ENCODE measurements around the gene ASB2. TPM values are rescaled to one million over a fixed set of nuclear protein-coding genes. Genes with fewer than 3 reads are reported as not detected.

The ASB2 gene
- total RNA-seq, 4 donors from 2014 or later, result 0.60 to 2.1 (median 1.8) TPM; not detected in 1

- Histone ChIP-seq H3K27me3 (peaks cover 0 to 18% of the 10 kb centered on the region in 2 donors), H3K4me3 (no peak overlapping the region), H3K9me3 (no peaks in the 10 kb centered on the region), H3K36me3 (no peaks in the 10 kb centered on the region), H3K4me1 (peaks cover 0 to 11% (median 3%) of the 10 kb centered on the region in 4 donors), H3K27ac (no peak overlapping the region)
- DNase-seq (ENCODE audit: low spot score in 2 of 2), result no peak
- TF ChIP-seq, protein P1, sequence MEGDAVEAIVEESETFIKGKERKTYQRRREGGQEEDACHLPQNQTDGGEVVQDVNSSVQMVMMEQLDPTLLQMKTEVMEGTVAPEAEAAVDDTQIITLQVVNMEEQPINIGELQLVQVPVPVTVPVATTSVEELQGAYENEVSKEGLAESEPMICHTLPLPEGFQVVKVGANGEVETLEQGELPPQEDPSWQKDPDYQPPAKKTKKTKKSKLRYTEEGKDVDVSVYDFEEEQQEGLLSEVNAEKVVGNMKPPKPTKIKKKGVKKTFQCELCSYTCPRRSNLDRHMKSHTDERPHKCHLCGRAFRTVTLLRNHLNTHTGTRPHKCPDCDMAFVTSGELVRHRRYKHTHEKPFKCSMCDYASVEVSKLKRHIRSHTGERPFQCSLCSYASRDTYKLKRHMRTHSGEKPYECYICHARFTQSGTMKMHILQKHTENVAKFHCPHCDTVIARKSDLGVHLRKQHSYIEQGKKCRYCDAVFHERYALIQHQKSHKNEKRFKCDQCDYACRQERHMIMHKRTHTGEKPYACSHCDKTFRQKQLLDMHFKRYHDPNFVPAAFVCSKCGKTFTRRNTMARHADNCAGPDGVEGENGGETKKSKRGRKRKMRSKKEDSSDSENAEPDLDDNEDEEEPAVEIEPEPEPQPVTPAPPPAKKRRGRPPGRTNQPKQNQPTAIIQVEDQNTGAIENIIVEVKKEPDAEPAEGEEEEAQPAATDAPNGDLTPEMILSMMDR (IDR thresholded peaks at IDR 0.05), result no peak
- TF ChIP-seq EP300 (IDR thresholded peaks at IDR 0.05) (no peak), POLR2A (IDR thresholded peaks at IDR 0.05) (no peak)
- WGBS, 2 donors, result 86% methylated on average over 6 of the region's 6 CpGs
Measured at GRCh38 chr14:93940437-93940836, 35.9 kb downstream of the ASB2 start.

DNA sequence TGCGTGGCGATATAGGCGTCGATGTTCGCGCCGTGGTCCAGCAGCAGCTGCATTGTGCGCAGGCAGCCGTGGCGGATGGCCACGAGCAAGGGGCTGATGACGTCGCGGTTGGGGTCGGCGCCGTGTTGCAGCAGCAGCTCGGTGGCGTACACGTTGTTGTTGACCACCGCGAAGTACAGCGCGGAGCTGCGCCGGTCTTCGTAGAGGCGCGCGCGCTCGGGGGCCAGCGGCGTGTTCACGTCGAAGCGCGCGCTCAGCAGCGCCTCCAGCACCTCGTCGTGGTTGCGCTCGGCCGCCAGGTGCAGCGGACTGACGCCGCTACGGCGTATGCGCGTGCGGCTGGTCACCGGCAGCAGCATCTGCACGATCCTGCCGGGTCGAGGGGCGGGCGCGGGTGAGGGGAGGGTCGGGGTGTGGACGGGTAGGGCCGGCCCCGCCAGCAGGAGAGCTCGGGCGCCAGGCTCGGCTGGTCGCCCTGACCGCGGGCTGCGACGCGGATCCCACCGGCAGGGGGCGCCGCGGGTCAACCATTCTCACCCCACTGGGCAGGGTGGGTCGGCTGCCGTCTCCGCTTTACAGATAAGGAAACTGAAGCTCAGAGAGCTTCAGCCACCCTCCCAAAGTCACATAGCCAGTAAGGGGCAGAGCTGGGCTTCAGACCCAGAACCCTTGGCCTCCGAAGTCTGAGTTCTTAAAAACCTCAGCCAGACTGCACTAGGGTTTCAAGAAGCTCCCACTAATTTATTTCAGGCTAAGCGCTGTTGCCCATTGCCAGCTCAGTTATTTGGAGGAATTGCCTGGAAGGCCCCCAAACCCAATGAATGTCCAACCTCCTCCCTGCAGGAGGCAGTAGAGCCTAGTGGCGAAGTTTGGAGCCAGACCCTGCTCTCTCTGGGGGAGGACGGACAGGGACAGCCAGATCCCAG is 36.8 kb downstream of the ASB2 start:
- TF ChIP-seq POLR2A (IDR thresholded peaks at IDR 0.05) (no peak), EP300 (IDR thresholded peaks at IDR 0.05) (no peak)
- TF ChIP-seq, protein P1 (IDR thresholded peaks at IDR 0.05), result peak; percentile 79 to 93 (median 87)
- no peaks in the 10 kb centered on the region for H3K9me3 ChIP-seq
- no peaks in the 10 kb centered on the region for H3K36me3 ChIP-seq
- DNase-seq (ENCODE audit: low spot score in 2 of 2), result peak; percentile 57 to 73
- H3K4me1 ChIP-seq, result peaks cover 0 to 11% (median 3%) of the 10 kb centered on the region in 4 donors
- H3K27me3 ChIP-seq, result peaks cover 0 to 18% of the 10 kb centered on the region in 2 donors
- H3K27ac ChIP-seq, result no peak overlapping the region
- 18% methylated on average over 21 to 24 of the region's 84 CpGs for WGBS, 2 donors
- peak overlapping the region; percentile 12 to 45 (median 35) for H3K4me3 ChIP-seq

GRCh38 chr14:93938751-93939303 is 37.5 kb downstream of the ASB2 start:
- H3K9me3 ChIP-seq, result no peaks in the 10 kb centered on the region
- TF ChIP-seq POLR2A (IDR thresholded peaks at IDR 0.05) (no peak), EP300 (IDR thresholded peaks at IDR 0.05) (no peak)
- TF ChIP-seq, protein P1 (IDR thresholded peaks at IDR 0.05), result no peak
- peaks cover 0 to 11% (median 3%) of the 10 kb centered on the region in 4 donors for H3K4me1 ChIP-seq
- H3K27me3 ChIP-seq, result peaks cover 0 to 18% of the 10 kb centered on the region in 2 donors
- H3K27ac ChIP-seq, result no peak overlapping the region
- H3K4me3 ChIP-seq, result peak overlapping the region in 1 of 4 donors; percentile 45
- H3K36me3 ChIP-seq, result no peaks in the 10 kb centered on the region
- WGBS, 2 donors, result 39 to 48% methylated on average over 24 to 43 of the region's 46 CpGs
- no peak for DNase-seq (ENCODE audit: low spot score in 2 of 2)

GRCh38 chr14:93937519-93937918 is 38.9 kb downstream of the ASB2 start:
- Histone ChIP-seq H3K4me3 (no peak overlapping the region), H3K27ac (no peak overlapping the region), H3K9me3 (no peaks in the 10 kb centered on the region), H3K4me1 (peaks cover 0 to 11% (median 3%) of the 10 kb centered on the region in 4 donors), H3K36me3 (no peaks in the 10 kb centered on the region), H3K27me3 (peaks cover 0 to 18% of the 10 kb centered on the region in 2 donors)
- WGBS, 2 donors, result 85 to 100% methylated on average over 1 to 11 of the region's 13 CpGs
- TF ChIP-seq POLR2A (IDR thresholded peaks at IDR 0.05) (no peak), EP300 (IDR thresholded peaks at IDR 0.05) (no peak)
- TF ChIP-seq, protein P1 (IDR thresholded peaks at IDR 0.05), result no peak
- no peak for DNase-seq (ENCODE audit: low spot score in 2 of 2)

- TF ChIP-seq EP300 (IDR thresholded peaks at IDR 0.05) (no peak), POLR2A (IDR thresholded peaks at IDR 0.05) (no peak)
- TF ChIP-seq, protein P1 (IDR thresholded peaks at IDR 0.05), result no peak
- Histone ChIP-seq H3K36me3 (no peaks in the 10 kb centered on the region), H3K4me1 (peaks cover 0 to 11% (median 3%) of the 10 kb centered on the region in 4 donors), H3K27me3 (peaks cover 0 to 18% of the 10 kb centered on the region in 2 donors), H3K4me3 (no peak overlapping the region), H3K27ac (no peak overlapping the region), H3K9me3 (no peaks in the 10 kb centered on the region)
- WGBS, 2 donors, result 90 to 93% methylated on average over 3 to 6 of the region's 6 CpGs
- no peak for DNase-seq (ENCODE audit: low spot score in 2 of 2)
Measured at GRCh38 chr14:93936926-93937325, 39.4 kb downstream of the ASB2 start.
